ENCODE measurements around the gene GPR3.

DNA sequence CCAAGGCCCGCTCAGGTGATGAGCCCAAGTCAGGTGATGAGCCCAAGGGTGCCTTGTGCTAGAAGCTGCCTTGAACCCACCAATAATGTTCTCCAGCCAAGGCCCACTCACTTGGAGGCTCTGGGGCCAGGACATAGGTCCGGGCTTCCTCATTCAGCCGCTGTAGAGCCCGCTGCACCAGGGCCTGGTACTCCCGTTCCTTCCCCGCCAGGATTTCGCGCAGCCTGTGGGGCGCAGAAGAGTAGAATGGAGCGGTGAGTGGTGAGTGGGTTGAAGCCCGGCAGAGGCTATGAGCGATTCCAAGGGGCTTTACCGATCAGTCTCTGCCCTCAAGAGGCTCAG, 36.2 kb upstream of the GPR3 start:
- TF ChIP-seq ZNF513 (CRISPR knock-in tag; conservative IDR thresholded peaks at IDR 0.05) (no peak), NFE2L1 (CRISPR knock-in tag; IDR thresholded peaks at IDR 0.05; ENCODE audit: borderline replicate concordance) (no peak), RFX1 (IDR thresholded peaks at IDR 0.05) (no peak), TCF7 (IDR thresholded peaks at IDR 0.05; ENCODE audit: low read depth) (no peak), ZNF749 (CRISPR knock-in tag; IDR thresholded peaks at IDR 0.05; ENCODE audit: borderline replicate concordance) (no peak), CEBPB (IDR thresholded peaks at IDR 0.05; ENCODE audit: borderline replicate concordance, low read depth, low read length) (no peak), CREB1 (IDR thresholded peaks at IDR 0.05) (no peak), CREB1 (CRISPR knock-in tag; IDR thresholded peaks at IDR 0.05) (no peak), MTA3 (CRISPR knock-in tag; IDR thresholded peaks at IDR 0.05) (no peak)
